KOPT-K1 (cell line): Measurements from ENCODE around the gene CPN2.

ENCODE experiments used
- H3K27ac ChIP-seq: fragments of 200-600 bp; sonication (generic); 2 replicates; pipeline ENCODE4 v1.5.1; 2016; ENCODE audit warnings: antibody characterized with exemption, mild to moderate bottlenecking, low read depth, low read length; ENCODE audit not compliant: poor library complexity, severe bottlenecking
- H3K36me3 ChIP-seq: fragments of 200-600 bp; sonication (generic); 2 replicates; pipeline ENCODE4 v1.5.1; 2017; ENCODE audit warnings: antibody characterized with exemption, mild to moderate bottlenecking, low read length, moderate library complexity; ENCODE audit not compliant: insufficient read depth
- H3K9me3 ChIP-seq: fragments of 200-600 bp; sonication (generic); 2 replicates; pipeline ENCODE4 v1.5.1; 2017; ENCODE audit warnings: antibody characterized with exemption, low read length, mild to moderate bottlenecking; ENCODE audit not compliant: insufficient read depth, poor library complexity, severe bottlenecking

The CPN2 gene

GRCh38 chr3:194386066-194386465, 34.9 kb upstream of the CPN2 start:
- peaks cover 19% of the 10 kb centered on the region for H3K9me3 ChIP-seq
- no peaks in the 10 kb centered on the region for H3K36me3 ChIP-seq
- H3K27ac ChIP-seq, result no peak overlapping the region

- Histone ChIP-seq H3K36me3 (no peaks in the 10 kb centered on the region), H3K9me3 (peaks cover 4% of the 10 kb centered on the region), H3K27ac (no peak overlapping the region)
Measured at GRCh38 chr3:194384569-194385001, 33.5 kb upstream of the CPN2 start.

GRCh38 chr3:194384156-194384555, 33.0 kb upstream of the CPN2 start:
- no peak overlapping the region for H3K27ac ChIP-seq

GRCh38 chr3:194383276-194383940, 32.3 kb upstream of the CPN2 start:
- H3K27ac ChIP-seq, result no peak overlapping the region

More at GRCh38 chr3:194384156-194384555, 33.0 kb upstream of the CPN2 start:
- Histone ChIP-seq H3K9me3 (peaks cover under 1% of the 10 kb centered on the region), H3K36me3 (no peaks in the 10 kb centered on the region)

GRCh38 chr3:194382892-194383223, 31.7 kb upstream of the CPN2 start:
- Histone ChIP-seq H3K27ac (no peak overlapping the region), H3K36me3 (no peaks in the 10 kb centered on the region), H3K9me3 (no peaks in the 10 kb centered on the region)

More at GRCh38 chr3:194383276-194383940, 32.3 kb upstream of the CPN2 start:
- Histone ChIP-seq H3K9me3 (no peaks in the 10 kb centered on the region), H3K36me3 (no peaks in the 10 kb centered on the region)

GRCh38 chr3:194382196-194382891, 31.2 kb upstream of the CPN2 start:
- Histone ChIP-seq H3K9me3 (no peaks in the 10 kb centered on the region), H3K36me3 (no peaks in the 10 kb centered on the region), H3K27ac (no peak overlapping the region)

GRCh38 chr3:194381460-194381875, 30.3 kb upstream of the CPN2 start:
- Histone ChIP-seq H3K9me3 (no peaks in the 10 kb centered on the region), H3K27ac (no peak overlapping the region), H3K36me3 (no peaks in the 10 kb centered on the region)

GRCh38 chr3:194380326-194380725, 29.2 kb upstream of the CPN2 start:
- Histone ChIP-seq H3K36me3 (no peaks in the 10 kb centered on the region), H3K27ac (no peak overlapping the region), H3K9me3 (no peaks in the 10 kb centered on the region)

- H3K9me3 ChIP-seq, result no peaks in the 10 kb centered on the region
- H3K36me3 ChIP-seq, result no peaks in the 10 kb centered on the region
- H3K27ac ChIP-seq, result no peak overlapping the region
Measured at GRCh38 chr3:194379651-194380050, 28.5 kb upstream of the CPN2 start.

- Histone ChIP-seq H3K36me3 (no peaks in the 10 kb centered on the region), H3K9me3 (no peaks in the 10 kb centered on the region), H3K27ac (no peak overlapping the region)
Measured at GRCh38 chr3:194379231-194379630, 28.1 kb upstream of the CPN2 start.

- Histone ChIP-seq H3K27ac (no peak overlapping the region), H3K9me3 (no peaks in the 10 kb centered on the region), H3K36me3 (no peaks in the 10 kb centered on the region)
Measured at GRCh38 chr3:194377708-194378107, 26.6 kb upstream of the CPN2 start.

- H3K36me3 ChIP-seq, result no peaks in the 10 kb centered on the region
- H3K9me3 ChIP-seq, result no peaks in the 10 kb centered on the region
- H3K27ac ChIP-seq, result no peak overlapping the region
Measured at GRCh38 chr3:194376241-194376560, 25.1 kb upstream of the CPN2 start.

GRCh38 chr3:194375473-194376240, 24.5 kb upstream of the CPN2 start:
- Histone ChIP-seq H3K36me3 (no peaks in the 10 kb centered on the region), H3K9me3 (no peaks in the 10 kb centered on the region), H3K27ac (no peak overlapping the region)

- no peak overlapping the region for H3K27ac ChIP-seq
- no peaks in the 10 kb centered on the region for H3K9me3 ChIP-seq
- no peaks in the 10 kb centered on the region for H3K36me3 ChIP-seq
Measured at GRCh38 chr3:194374935-194375334, 23.8 kb upstream of the CPN2 start.

GRCh38 chr3:194373899-194374298, 22.8 kb upstream of the CPN2 start:
- no peaks in the 10 kb centered on the region for H3K36me3 ChIP-seq
- no peaks in the 10 kb centered on the region for H3K9me3 ChIP-seq
- H3K27ac ChIP-seq, result no peak overlapping the region
